Measurements from ENCODE around the gene ASCL1. TPM values are rescaled to one million over a fixed set of nuclear protein-coding genes. Genes with fewer than 3 reads are reported as not detected.

Gene ASCL1
- total RNA-seq, 1 donor from 2014 or later = 0.21 TPM

GRCh38 chr12:102950107-102950949, 7.1 kb upstream of the ASCL1 start:
- no peaks in the 10 kb centered on the region for H3K36me3 ChIP-seq
- H3K9ac ChIP-seq = no peak overlapping the region
- Mint-ChIP-seq H3K4me1 (peaks cover 33% of the 10 kb centered on the region), H3K27ac (no peak overlapping the region), H3K36me3 (no peaks in the 10 kb centered on the region), H3K27me3 (ENCODE audit: insufficient read depth, low read depth) (peaks cover 39% of the 10 kb centered on the region), H3K9me3 (peaks cover 4% of the 10 kb centered on the region), H3K4me3 (peak overlapping the region; percentile 77)
- H3K27ac ChIP-seq = no peak overlapping the region
- H3K79me2 ChIP-seq (ENCODE audit: low read depth) = no peaks in the 10 kb centered on the region
- H3K4me2 ChIP-seq = peak overlapping the region; percentile 80
- peaks cover 14% of the 10 kb centered on the region for H4K20me1 ChIP-seq (ENCODE audit: low read depth)
- H3K4me3 ChIP-seq = peak overlapping the region; percentile 37
- H2AFZ ChIP-seq (replicated peaks) = peak overlapping the region; percentile 46
- peaks cover 88% of the 10 kb centered on the region for H3K27me3 ChIP-seq
- TF ChIP-seq CTCF (IDR thresholded peaks at IDR 0.05) (peak; percentile 57), EZH2 (IDR thresholded peaks at IDR 0.05) (peak; percentile 19), EZH2phosphoT487 (IDR thresholded peaks at IDR 0.05) (no peak)
- peaks cover 15% of the 10 kb centered on the region for H3F3A ChIP-seq (ENCODE audit: low read depth)
- no peaks in the 10 kb centered on the region for H3K9me3 ChIP-seq (ENCODE audit: low read depth)
- peak; percentile 83 for DNase-seq (ENCODE audit: low spot score)
- peaks cover 26% of the 10 kb centered on the region for H3K4me1 ChIP-seq

GRCh38 chr12:102950950-102951619, 6.4 kb upstream of the ASCL1 start:
- H2AFZ ChIP-seq (replicated peaks) = no peak overlapping the region
- peaks cover 5% of the 10 kb centered on the region for H3K9me3 Mint-ChIP-seq
- peak; percentile 20 for TF ChIP-seq EZH2 (IDR thresholded peaks at IDR 0.05)
- TF ChIP-seq CTCF (IDR thresholded peaks at IDR 0.05) = no peak
- H3K27me3 ChIP-seq = peaks cover 95% of the 10 kb centered on the region
- no peaks in the 10 kb centered on the region for H3K79me2 ChIP-seq (ENCODE audit: low read depth)
- H3K9ac ChIP-seq = no peak overlapping the region
- H3K4me3 Mint-ChIP-seq = peak overlapping the region; percentile 77
- H3K27ac ChIP-seq = no peak overlapping the region
- no peak overlapping the region for H3K27ac Mint-ChIP-seq
- H3K36me3 Mint-ChIP-seq = no peaks in the 10 kb centered on the region
- peaks cover 37% of the 10 kb centered on the region for H3K4me1 Mint-ChIP-seq
- H3K36me3 ChIP-seq = no peaks in the 10 kb centered on the region
- peak overlapping the region; percentile 37 for H3K4me3 ChIP-seq
- peak; percentile 22 for DNase-seq (ENCODE audit: low spot score)
- H4K20me1 ChIP-seq (ENCODE audit: low read depth) = peaks cover 22% of the 10 kb centered on the region
- H3K9me3 ChIP-seq (ENCODE audit: low read depth) = no peaks in the 10 kb centered on the region
- H3K4me2 ChIP-seq = peak overlapping the region; percentile 80
- H3K4me1 ChIP-seq = peaks cover 29% of the 10 kb centered on the region
- H3K27me3 Mint-ChIP-seq (ENCODE audit: insufficient read depth, low read depth) = peaks cover 46% of the 10 kb centered on the region
- H3F3A ChIP-seq (ENCODE audit: low read depth) = peaks cover 15% of the 10 kb centered on the region

- peaks cover 41% of the 10 kb centered on the region for H3K4me1 Mint-ChIP-seq
- Histone ChIP-seq H3K4me2 (peak overlapping the region; percentile 20), H3K4me3 (no peak overlapping the region), H3K4me1 (peaks cover 37% of the 10 kb centered on the region), H3K9me3 (ENCODE audit: low read depth) (no peaks in the 10 kb centered on the region), H2AFZ (replicated peaks) (no peak overlapping the region), H3K36me3 (no peaks in the 10 kb centered on the region), H4K20me1 (ENCODE audit: low read depth) (peaks cover 27% of the 10 kb centered on the region), H3K79me2 (ENCODE audit: low read depth) (no peaks in the 10 kb centered on the region), H3K27ac (no peak overlapping the region), H3K9ac (no peak overlapping the region), H3K27me3 (peaks cover 100% of the 10 kb centered on the region), H3F3A (ENCODE audit: low read depth) (peaks cover 15% of the 10 kb centered on the region)
- no peak overlapping the region for H3K27ac Mint-ChIP-seq
- no peaks in the 10 kb centered on the region for H3K36me3 Mint-ChIP-seq
- TF ChIP-seq EZH2phosphoT487 (IDR thresholded peaks at IDR 0.05) (no peak), EZH2 (IDR thresholded peaks at IDR 0.05) (peak; percentile 38)
- DNase-seq (ENCODE audit: low spot score) = no peak
- peaks cover 51% of the 10 kb centered on the region for H3K27me3 Mint-ChIP-seq (ENCODE audit: insufficient read depth, low read depth)
- H3K9me3 Mint-ChIP-seq = peaks cover 5% of the 10 kb centered on the region
- peak overlapping the region; percentile 42 for H3K4me3 Mint-ChIP-seq
Observed at GRCh38 chr12:102951841-102952240, 5.6 kb upstream of the ASCL1 start.

Data from neural progenitor cell (in vitro differentiated cells).